Parathyroid adenoma (tissue), 2 donors: Measurements from ENCODE around the gene NCOA1.

Experiments
- H2AFZ ChIP-seq: fragments of 300-600 bp; sonication (generic); one replicate; pipeline ENCODE4 v1.7.0; 2017; ENCODE audit warnings: antibody characterized with exemption, mild to moderate bottlenecking
- H3K27ac ChIP-seq: fragments of 300-600 bp; sonication (generic); one replicate; pipeline ENCODE4 v1.7.0; 2017
- H3K27me3 ChIP-seq: fragments of 300-600 bp; sonication (generic); one replicate; pipeline ENCODE4 v1.7.0; 2017; ENCODE audit warnings: low read length; ENCODE audit not compliant: control insufficient read depth, insufficient read depth
- H3K36me3 ChIP-seq: fragments of 300-600 bp; sonication (generic); one replicate; pipeline ENCODE4 v1.7.0; 2017; ENCODE audit warnings: low read length; ENCODE audit not compliant: control insufficient read depth, insufficient read depth
- H3K4me1 ChIP-seq: fragments of 300-600 bp; sonication (generic); one replicate; pipeline ENCODE4 v1.7.0; 2017; ENCODE audit warnings: control low read depth
- H3K4me2 ChIP-seq: fragments of 300-600 bp; sonication (generic); one replicate; pipeline ENCODE4 v1.7.0; 2017; ENCODE audit warnings: low read length
- H3K4me3 ChIP-seq: fragments of 300-600 bp; sonication (generic); one replicate; pipeline ENCODE4 v1.7.0; 2017; ENCODE audit warnings: low read depth, low read length
- H3K79me2 ChIP-seq: fragments of 300-600 bp; sonication (generic); one replicate; pipeline ENCODE4 v1.7.0; 2017; ENCODE audit warnings: control low read depth
- H3K9ac ChIP-seq: fragments of 300-600 bp; sonication (generic); one replicate; pipeline ENCODE4 v1.7.0; 2017; ENCODE audit warnings: mild to moderate bottlenecking
- H3K9me3 ChIP-seq: fragments of 300-600 bp; sonication (generic); one replicate; pipeline ENCODE4 v1.7.0; 2017; ENCODE audit warnings: low read length; ENCODE audit not compliant: control insufficient read depth
- CTCF ChIP-seq: fragments of 300-600 bp; sonication (generic); IDR thresholded peaks from one replicate; pipeline ENCODE4 v1.7.0; 2017; ENCODE audit warnings: antibody characterized with exemption, mild to moderate bottlenecking
- donor health status: primary hyperparathyroidism.

NCOA1 gene

GRCh38 chr2:24783641-24784040 lies 292.6 kb downstream of the NCOA1 start:
- Histone ChIP-seq H3K9ac (no peak overlapping the region), H3K27me3 (no peaks in the 10 kb centered on the region), H3K36me3 (no peaks in the 10 kb centered on the region), H3K4me1 (no peaks in the 10 kb centered on the region), H3K4me3 (no peak overlapping the region), H3K79me2 (no peaks in the 10 kb centered on the region), H3K27ac (no peak overlapping the region), H3K4me2 (no peak overlapping the region), H2AFZ (no peak overlapping the region), H3K9me3 (no peaks in the 10 kb centered on the region)
- no peak for TF ChIP-seq CTCF

- Histone ChIP-seq H3K9ac (no peak overlapping the region), H3K27ac (no peak overlapping the region), H2AFZ (no peak overlapping the region), H3K9me3 (no peaks in the 10 kb centered on the region), H3K4me1 (no peaks in the 10 kb centered on the region), H3K27me3 (no peaks in the 10 kb centered on the region), H3K36me3 (no peaks in the 10 kb centered on the region), H3K4me2 (no peak overlapping the region), H3K79me2 (no peaks in the 10 kb centered on the region), H3K4me3 (no peak overlapping the region)
- no peak for TF ChIP-seq CTCF
Observed at GRCh38 chr2:24785671-24786321, 294.7 kb downstream of the NCOA1 start.

- H3K9me3 ChIP-seq, result no peaks in the 10 kb centered on the region
- no peak overlapping the region for H3K9ac ChIP-seq
- H2AFZ ChIP-seq, result no peak overlapping the region
- no peaks in the 10 kb centered on the region for H3K27me3 ChIP-seq
- no peak overlapping the region for H3K4me3 ChIP-seq
- no peak overlapping the region for H3K27ac ChIP-seq
- no peak overlapping the region for H3K4me2 ChIP-seq
- H3K4me1 ChIP-seq, result peaks cover 7% of the 10 kb centered on the region
- H3K79me2 ChIP-seq, result no peaks in the 10 kb centered on the region
- no peaks in the 10 kb centered on the region for H3K36me3 ChIP-seq
- TF ChIP-seq CTCF, result no peak
Observed at GRCh38 chr2:24787532-24787931, 296.5 kb downstream of the NCOA1 start.

GRCh38 chr2:24788816-24789215 lies 297.8 kb downstream of the NCOA1 start:
- no peak overlapping the region for H3K9ac ChIP-seq
- no peak overlapping the region for H3K27ac ChIP-seq
- H3K4me3 ChIP-seq, result no peak overlapping the region
- no peaks in the 10 kb centered on the region for H3K27me3 ChIP-seq
- H3K36me3 ChIP-seq, result no peaks in the 10 kb centered on the region
- no peak overlapping the region for H2AFZ ChIP-seq
- H3K9me3 ChIP-seq, result no peaks in the 10 kb centered on the region
- no peak overlapping the region for H3K4me2 ChIP-seq
- peaks cover 7% of the 10 kb centered on the region for H3K4me1 ChIP-seq
- H3K79me2 ChIP-seq, result no peaks in the 10 kb centered on the region
- no peak for TF ChIP-seq CTCF

GRCh38 chr2:24791452-24791851 lies 300.4 kb downstream of the NCOA1 start:
- no peaks in the 10 kb centered on the region for H3K27me3 ChIP-seq
- no peak for TF ChIP-seq CTCF
- no peaks in the 10 kb centered on the region for H3K36me3 ChIP-seq
- no peak overlapping the region for H3K27ac ChIP-seq
- peak overlapping the region; percentile 94 for H2AFZ ChIP-seq
- H3K79me2 ChIP-seq, result no peaks in the 10 kb centered on the region
- H3K4me3 ChIP-seq, result no peak overlapping the region
- no peak overlapping the region for H3K4me2 ChIP-seq
- peaks cover 7% of the 10 kb centered on the region for H3K4me1 ChIP-seq
- no peak overlapping the region for H3K9ac ChIP-seq
- no peaks in the 10 kb centered on the region for H3K9me3 ChIP-seq
